IPS-15b (cell line): ENCODE measurements around the gene VWA7.

ENCODE experiments used
- H3K27me3 ChIP-seq: one replicate; pipeline ENCODE4 v1.6.1; 2013; ENCODE audit warnings: low read length; ENCODE audit not compliant: control insufficient read depth, insufficient read depth
- H3K36me3 ChIP-seq: one replicate; pipeline ENCODE4 v1.6.1; 2013; ENCODE audit warnings: low read length; ENCODE audit not compliant: control insufficient read depth, insufficient read depth
- H3K4me1 ChIP-seq: one replicate; pipeline ENCODE4 v1.6.1; 2013; ENCODE audit warnings: mild to moderate bottlenecking, low read length; ENCODE audit not compliant: control insufficient read depth, insufficient read depth
- H3K4me3 ChIP-seq: one replicate; pipeline ENCODE4 v1.5.1; 2013; ENCODE audit warnings: low read depth, low read length
- H3K9ac ChIP-seq: one replicate; pipeline ENCODE4 v1.6.1; 2013; ENCODE audit warnings: low read depth, mild to moderate bottlenecking, low read length
- H3K9me3 ChIP-seq: one replicate; pipeline ENCODE4 v1.6.1; 2013; ENCODE audit warnings: mild to moderate bottlenecking, low read length; ENCODE audit not compliant: control insufficient read depth, insufficient read depth

Gene VWA7

DNA sequence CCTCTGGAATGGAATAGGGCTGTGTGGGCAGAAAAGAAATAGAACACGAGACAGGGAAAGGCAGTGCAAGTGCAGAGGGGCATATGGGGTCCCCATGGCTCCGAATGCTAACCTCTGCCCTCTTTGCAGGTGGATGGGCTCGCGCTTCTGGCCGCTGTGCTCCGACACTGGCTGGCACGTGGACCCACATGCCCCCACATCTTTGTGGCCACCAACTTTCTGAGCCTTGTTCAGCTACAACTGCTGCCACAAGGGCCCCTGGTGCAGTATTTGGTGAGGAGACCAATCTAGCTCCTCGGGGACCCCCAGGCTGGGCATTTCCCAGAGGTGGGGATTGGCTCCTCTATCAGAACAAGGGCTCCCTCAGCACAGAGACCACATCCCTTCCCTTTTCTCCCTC is 15.8 kb downstream of the VWA7 start:
- H3K4me1 ChIP-seq, result peaks cover 5% of the 10 kb centered on the region
- no peak overlapping the region for H3K9ac ChIP-seq
- no peak overlapping the region for H3K4me3 ChIP-seq
- H3K27me3 ChIP-seq, result no peaks in the 10 kb centered on the region
- H3K9me3 ChIP-seq, result no peaks in the 10 kb centered on the region
- peaks cover 24% of the 10 kb centered on the region for H3K36me3 ChIP-seq

DNA sequence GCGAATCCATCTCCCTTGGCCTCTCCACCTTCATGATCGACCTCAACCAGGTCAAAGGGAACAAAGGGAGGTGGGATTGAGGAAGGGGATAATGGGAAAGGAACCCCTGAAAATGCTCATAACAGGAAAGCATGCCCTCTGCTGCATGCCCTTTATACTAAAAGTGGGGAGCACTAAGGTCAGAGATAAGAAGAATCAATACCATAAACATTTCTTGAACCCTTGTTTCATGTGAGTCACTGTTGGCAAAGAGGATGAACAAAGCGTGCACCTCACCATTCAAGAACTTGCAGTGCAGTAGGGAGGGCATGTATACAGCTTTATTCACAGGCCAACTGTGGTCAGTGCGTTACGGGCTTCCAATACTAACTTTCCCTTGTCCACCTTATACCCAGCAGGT is 16.3 kb downstream of the VWA7 start:
- H3K9ac ChIP-seq, result no peak overlapping the region
- H3K36me3 ChIP-seq, result peaks cover 24% of the 10 kb centered on the region
- peaks cover 5% of the 10 kb centered on the region for H3K4me1 ChIP-seq
- no peaks in the 10 kb centered on the region for H3K9me3 ChIP-seq
- no peaks in the 10 kb centered on the region for H3K27me3 ChIP-seq
- no peak overlapping the region for H3K4me3 ChIP-seq

DNA sequence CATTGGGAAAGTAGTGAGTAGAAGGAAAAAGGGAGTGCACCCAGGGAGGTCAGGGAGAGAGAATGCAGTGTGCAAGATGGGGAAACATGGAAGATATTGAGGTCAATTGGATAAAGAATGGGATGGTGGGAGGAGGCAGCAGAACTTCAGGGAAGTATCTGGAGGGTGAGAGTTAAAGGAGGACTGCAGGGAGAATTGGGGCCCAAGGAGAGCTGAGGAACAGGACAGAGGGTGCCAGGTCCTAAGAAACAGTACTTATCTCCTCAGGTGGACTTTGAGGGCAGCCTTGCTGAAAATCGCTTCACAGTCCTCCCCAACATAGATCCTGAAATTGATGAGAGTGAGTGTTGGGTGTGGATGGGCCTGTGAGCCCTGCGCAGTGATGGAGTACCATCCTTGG is 18.8 kb downstream of the VWA7 start:
- Histone ChIP-seq H3K27me3 (no peaks in the 10 kb centered on the region), H3K4me1 (peaks cover 2% of the 10 kb centered on the region), H3K9ac (no peak overlapping the region), H3K4me3 (no peak overlapping the region), H3K36me3 (peaks cover 24% of the 10 kb centered on the region), H3K9me3 (no peaks in the 10 kb centered on the region)

DNA sequence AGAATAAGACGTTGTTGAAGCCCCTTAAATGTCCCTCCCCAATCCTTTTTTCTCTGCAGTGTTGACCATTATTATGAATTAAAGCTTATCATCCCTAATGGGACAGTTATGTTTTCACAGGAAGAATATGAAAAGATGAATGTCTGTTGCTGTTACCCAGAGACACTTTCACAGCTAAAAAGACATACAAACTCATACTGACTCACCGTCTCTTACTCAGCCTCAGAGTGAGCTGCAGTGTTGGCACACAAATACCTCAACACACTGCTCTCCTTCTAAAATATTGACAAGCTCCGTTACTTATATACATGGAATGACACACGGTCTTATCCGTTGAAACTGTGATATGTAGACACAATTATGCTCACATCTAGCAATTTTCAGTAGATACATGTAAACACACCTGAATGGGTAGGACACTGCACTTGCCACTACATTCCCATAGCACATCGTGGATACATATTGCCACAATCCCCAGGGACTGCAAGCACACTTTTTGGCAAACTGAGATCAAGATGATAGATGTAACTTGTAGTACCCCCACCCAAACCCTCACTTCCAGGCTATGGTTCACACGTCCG is 24.3 kb downstream of the VWA7 start:
- H3K36me3 ChIP-seq, result no peaks in the 10 kb centered on the region

DNA sequence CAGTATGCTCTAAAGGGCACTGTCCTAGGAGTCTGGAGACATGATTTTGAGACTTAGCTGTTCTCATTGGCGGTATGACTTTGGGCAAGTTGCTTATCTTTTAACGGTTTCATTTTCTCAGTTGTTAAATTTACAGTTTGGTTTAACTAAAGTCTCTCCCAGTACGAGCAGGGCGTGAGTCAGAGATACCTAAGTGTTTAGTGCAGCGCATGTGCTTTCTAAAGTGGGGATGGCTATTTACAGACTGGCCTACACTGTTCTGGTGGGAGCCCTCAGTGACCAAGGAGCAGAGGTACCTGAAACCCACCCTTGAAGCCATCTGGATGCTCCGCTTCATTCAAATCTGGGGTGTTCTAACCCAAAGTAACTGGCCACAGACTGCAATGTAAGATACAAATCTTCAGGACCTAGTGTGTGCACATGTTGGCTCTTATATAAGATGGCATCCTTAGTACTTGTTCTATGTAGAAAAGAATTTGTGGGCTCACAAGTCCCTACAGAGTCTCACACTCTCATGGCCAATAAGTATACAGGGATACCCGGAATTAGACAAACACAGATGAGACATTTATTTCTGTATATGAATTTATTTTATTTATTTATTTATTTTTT is 26.6 kb downstream of the VWA7 start:
- Histone ChIP-seq H3K9me3 (no peaks in the 10 kb centered on the region), H3K4me3 (no peak overlapping the region), H3K4me1 (no peaks in the 10 kb centered on the region), H3K27me3 (no peaks in the 10 kb centered on the region), H3K9ac (no peak overlapping the region), H3K36me3 (no peaks in the 10 kb centered on the region)

More for the DNA sequence above, 24.3 kb downstream of the VWA7 start:
- H3K4me3 ChIP-seq, result no peak overlapping the region
- H3K9me3 ChIP-seq, result no peaks in the 10 kb centered on the region
- no peak overlapping the region for H3K9ac ChIP-seq
- H3K4me1 ChIP-seq, result no peaks in the 10 kb centered on the region
- no peaks in the 10 kb centered on the region for H3K27me3 ChIP-seq

DNA sequence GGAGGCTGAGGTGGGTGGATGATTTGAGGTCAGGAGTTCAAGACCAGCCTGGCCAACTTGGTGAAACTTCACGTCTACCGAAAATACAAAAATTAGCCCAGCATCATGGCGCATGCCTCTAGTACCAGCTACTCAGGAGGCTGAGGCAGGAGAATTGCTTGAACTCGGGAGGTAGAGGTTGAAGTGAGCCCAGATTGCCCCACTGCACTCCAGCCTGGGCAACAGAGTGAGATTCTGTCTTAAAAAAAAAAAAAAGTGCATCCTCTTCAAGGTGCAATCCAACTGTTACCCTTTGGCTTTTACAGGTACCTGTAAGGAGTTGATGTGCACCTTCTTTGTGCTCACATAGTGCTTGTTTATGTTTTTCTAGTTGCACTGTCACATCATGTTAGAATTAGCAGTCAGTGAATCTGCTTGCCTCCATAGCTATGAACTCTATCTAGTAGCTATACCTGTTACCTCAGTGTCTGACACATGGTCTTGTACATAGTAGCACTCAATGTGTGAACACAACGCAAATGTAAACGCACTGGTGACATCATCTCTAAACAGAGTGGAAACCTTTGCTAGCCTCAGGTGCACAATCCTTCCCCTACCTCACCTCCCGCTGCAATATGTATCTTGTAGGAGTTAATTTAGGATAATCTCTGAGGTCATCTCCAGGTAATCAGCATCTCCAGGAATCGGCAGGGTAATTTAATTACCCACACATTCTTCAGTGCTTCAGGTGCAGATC is 27.7 kb downstream of the VWA7 start:
- H3K4me1 ChIP-seq, result no peaks in the 10 kb centered on the region
- no peak overlapping the region for H3K9ac ChIP-seq
- H3K36me3 ChIP-seq, result no peaks in the 10 kb centered on the region
- no peak overlapping the region for H3K4me3 ChIP-seq
- no peaks in the 10 kb centered on the region for H3K27me3 ChIP-seq
- no peaks in the 10 kb centered on the region for H3K9me3 ChIP-seq

DNA sequence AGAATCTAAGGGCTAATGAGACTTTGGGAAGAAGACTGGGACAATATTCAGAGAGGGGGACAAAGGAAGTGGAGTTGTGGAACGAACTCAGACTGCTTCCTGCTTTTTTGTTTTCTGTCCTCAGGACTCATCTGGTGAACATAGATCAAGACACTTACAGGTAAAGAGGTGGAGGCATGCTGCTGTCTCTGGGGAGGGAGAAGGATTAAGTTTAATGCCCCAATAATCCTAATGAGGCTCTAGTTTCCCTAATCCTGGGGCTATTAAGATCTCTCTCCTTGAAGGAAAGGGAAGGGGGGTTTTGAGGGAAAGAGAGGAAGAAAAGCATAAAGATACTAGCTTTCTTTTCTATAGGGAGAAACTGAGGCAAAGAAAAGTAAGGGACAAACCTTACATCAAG is 32.7 kb downstream of the VWA7 start:
- peaks cover 4% of the 10 kb centered on the region for H3K4me1 ChIP-seq
- no peak overlapping the region for H3K4me3 ChIP-seq
- H3K27me3 ChIP-seq, result no peaks in the 10 kb centered on the region
- peaks cover 8% of the 10 kb centered on the region for H3K36me3 ChIP-seq
- H3K9ac ChIP-seq, result no peak overlapping the region
- no peaks in the 10 kb centered on the region for H3K9me3 ChIP-seq

DNA sequence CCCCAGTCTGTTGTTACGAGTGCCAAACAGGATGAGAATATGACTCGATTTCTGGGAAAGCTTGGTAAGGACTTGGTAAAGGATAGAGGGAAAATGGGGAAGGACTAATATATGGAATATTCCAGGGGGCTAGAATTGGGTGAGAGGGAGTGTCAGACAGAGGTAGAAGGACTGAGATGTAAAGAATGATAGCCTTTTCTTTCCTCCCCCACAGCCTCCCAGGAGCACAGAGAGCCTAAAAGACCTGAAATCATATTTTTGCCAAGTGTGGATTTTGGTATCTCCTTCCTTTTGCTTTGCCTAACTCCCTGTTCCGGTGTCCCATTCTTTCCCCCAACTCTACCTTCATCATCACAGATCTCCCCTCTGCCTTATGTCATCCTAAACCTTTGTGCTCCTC is 34.2 kb downstream of the VWA7 start:
- Histone ChIP-seq H3K27me3 (no peaks in the 10 kb centered on the region), H3K9ac (no peak overlapping the region), H3K4me1 (peaks cover 6% of the 10 kb centered on the region), H3K4me3 (no peak overlapping the region), H3K36me3 (peaks cover 8% of the 10 kb centered on the region), H3K9me3 (no peaks in the 10 kb centered on the region)

DNA sequence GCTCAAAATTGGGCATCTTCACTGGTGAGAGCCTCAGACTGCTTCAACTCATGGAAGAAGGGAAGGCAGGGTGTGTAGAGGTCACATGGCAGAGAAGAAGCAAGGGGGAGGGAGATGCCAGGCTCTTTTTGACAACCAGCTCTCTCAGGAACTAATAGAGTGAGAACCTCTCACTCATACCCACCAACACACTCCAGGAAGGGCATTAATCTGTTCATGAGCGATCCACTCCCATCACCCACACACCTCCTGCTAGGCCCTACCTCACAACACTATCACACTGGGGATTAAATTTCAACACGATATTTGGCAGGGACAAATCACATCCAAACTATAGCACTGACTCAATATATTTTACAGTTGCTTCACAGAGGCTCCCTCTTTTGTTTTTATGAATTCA is 35.3 kb downstream of the VWA7 start:
- H3K9me3 ChIP-seq, result no peaks in the 10 kb centered on the region
- peaks cover 8% of the 10 kb centered on the region for H3K36me3 ChIP-seq

DNA sequence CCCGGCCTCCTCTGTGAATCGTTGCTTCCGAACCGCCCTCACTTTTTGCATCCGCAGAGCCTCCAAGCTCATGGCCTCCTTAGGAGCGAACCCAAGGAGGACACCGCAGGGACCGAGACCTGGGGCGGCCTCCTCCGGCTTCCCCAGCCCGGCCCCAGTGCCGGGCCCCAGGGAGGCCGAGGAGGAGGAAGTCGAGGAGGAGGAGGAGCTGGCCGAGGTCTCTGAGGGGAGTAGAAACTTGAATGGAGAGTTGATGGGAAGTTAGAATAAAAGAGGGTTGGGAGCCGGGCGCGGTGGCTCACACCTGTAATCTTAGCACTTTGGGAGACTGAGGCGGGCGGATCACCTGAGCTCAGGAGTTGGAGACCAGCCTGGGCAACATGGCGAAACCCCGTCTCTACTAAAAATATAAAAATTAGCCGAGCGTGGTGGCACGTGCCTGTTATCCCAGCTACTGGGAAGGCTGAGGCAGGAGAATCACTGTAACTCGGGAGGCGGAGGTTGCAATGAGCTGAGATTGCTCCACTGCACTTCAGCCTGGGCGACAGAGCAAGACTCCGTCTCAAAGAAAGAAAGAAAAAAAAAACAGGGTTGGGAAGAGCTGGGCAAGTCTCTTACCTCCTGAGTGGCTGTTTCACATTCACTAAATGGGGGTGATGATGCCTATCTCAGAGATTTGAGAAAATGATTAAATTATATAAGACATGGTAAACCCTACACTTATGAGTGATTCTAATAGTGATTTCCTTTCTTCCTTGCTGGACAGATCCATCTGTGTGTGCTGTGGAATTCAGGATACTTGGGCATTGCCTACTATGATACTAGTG is 36.5 kb downstream of the VWA7 start:
- H3K36me3 ChIP-seq, result peaks cover 8% of the 10 kb centered on the region
- H3K9me3 ChIP-seq, result no peaks in the 10 kb centered on the region
- H3K4me3 ChIP-seq, result peak overlapping the region; percentile 85
- H3K27me3 ChIP-seq, result no peaks in the 10 kb centered on the region
- peak overlapping the region; percentile 93 for H3K9ac ChIP-seq
- H3K4me1 ChIP-seq, result peaks cover 14% of the 10 kb centered on the region

More for the DNA sequence above, 35.3 kb downstream of the VWA7 start:
- Histone ChIP-seq H3K27me3 (no peaks in the 10 kb centered on the region), H3K4me3 (no peak overlapping the region), H3K4me1 (peaks cover 11% of the 10 kb centered on the region), H3K9ac (no peak overlapping the region)

DNA sequence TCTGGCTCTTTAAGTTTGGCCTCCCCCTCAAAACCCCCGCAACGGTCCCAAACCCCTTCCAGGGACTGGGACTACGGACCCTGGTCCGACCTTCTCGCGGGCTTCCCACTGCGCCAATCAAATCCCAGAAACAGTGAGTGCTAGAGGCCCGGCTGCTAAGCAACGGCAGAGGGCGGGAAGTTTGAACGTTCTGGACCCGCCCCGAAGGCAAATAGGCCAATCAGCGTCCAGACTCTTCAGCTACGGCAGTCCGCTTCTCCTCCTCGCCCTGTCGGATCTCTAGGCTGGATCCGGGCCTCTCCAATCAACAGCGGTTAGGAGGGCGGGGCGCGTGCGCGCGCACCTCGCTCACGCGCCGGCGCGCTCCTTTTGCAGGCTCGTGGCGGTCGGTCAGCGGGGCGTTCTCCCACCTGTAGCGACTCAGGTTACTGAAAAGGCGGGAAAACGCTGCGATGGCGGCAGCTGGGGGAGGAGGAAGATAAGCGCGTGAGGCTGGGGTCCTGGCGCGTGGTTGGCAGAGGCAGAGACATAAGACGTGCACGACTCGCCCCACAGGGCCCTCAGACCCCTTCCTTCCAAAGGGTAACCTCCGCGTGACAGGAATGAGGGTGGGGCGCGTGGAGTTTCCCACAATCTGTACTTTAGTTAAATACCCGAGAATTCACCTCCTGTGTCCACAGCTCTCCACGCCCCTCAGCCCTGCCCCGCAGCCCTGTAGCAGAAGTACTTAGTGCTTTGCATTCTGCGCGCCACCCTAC is 37.3 kb downstream of the VWA7 start, which contains the start of gene MSH5:
TSS of gene MSH5 (plus strand) at position 367 of the 758 bp plus-strand sequence. CDS start 462 bp downstream, outside the sequence.
- no peaks in the 10 kb centered on the region for H3K9me3 ChIP-seq
- H3K27me3 ChIP-seq, result no peaks in the 10 kb centered on the region
- H3K9ac ChIP-seq, result peak within 1 kb of the TSS; percentile 93
- H3K36me3 ChIP-seq, result peaks cover 8% of the 10 kb centered on the region
- peaks cover 14% of the 10 kb centered on the region for H3K4me1 ChIP-seq
- peak within 1 kb of the TSS; percentile 85 for H3K4me3 ChIP-seq
